HG03175 (cell line): Measurements from ENCODE around the gene PGS1.

ENCODE experiments used
- ATAC-seq: cut with Tn5 transposase; IDR thresholded peaks from one replicate; pipeline ENCODE4 v1.9.1; 2021; ENCODE audit warnings: mild to moderate bottlenecking, moderate library complexity; ENCODE audit not compliant: unreplicated experiment

The PGS1 gene

GRCh38 chr17:78406920-78407319, 28.5 kb downstream of the PGS1 start:
- ATAC-seq, result no peak

- no peak for ATAC-seq
Measured at GRCh38 chr17:78407387-78408000, 29.0 kb downstream of the PGS1 start.

- no peak for ATAC-seq
Measured at GRCh38 chr17:78408476-78409050, 30.1 kb downstream of the PGS1 start.

- no peak for ATAC-seq
Measured at GRCh38 chr17:78409191-78409928, 30.9 kb downstream of the PGS1 start.

GRCh38 chr17:78411241-78411857, 32.9 kb downstream of the PGS1 start:
- ATAC-seq, result no peak

- no peak for ATAC-seq
Measured at GRCh38 chr17:78412403-78412802, 34.0 kb downstream of the PGS1 start.

- no peak for ATAC-seq
Measured at GRCh38 chr17:78414178-78415162, 36.0 kb downstream of the PGS1 start.

- ATAC-seq, result no peak
Measured at GRCh38 chr17:78415821-78416711, 37.6 kb downstream of the PGS1 start.

GRCh38 chr17:78416791-78417530, 38.5 kb downstream of the PGS1 start:
- ATAC-seq, result no peak

- ATAC-seq, result no peak
Measured at GRCh38 chr17:78417531-78417909, 39.1 kb downstream of the PGS1 start.

GRCh38 chr17:78418326-78419026, 40.0 kb downstream of the PGS1 start:
- ATAC-seq, result no peak

- ATAC-seq, result no peak
Measured at GRCh38 chr17:78419970-78420815, 41.7 kb downstream of the PGS1 start.

- no peak for ATAC-seq
Measured at GRCh38 chr17:78421084-78421533, 42.7 kb downstream of the PGS1 start.

GRCh38 chr17:78421534-78422266, 43.3 kb downstream of the PGS1 start:
- ATAC-seq, result no peak

- ATAC-seq, result no peak
Measured at GRCh38 chr17:78422267-78422605, 43.8 kb downstream of the PGS1 start.

- no peak for ATAC-seq
Measured at GRCh38 chr17:78422872-78423588, 44.6 kb downstream of the PGS1 start.
